H9 (cell line): Measurements from ENCODE around the gene SLC26A6. TPM values are rescaled to one million over a fixed set of nuclear protein-coding genes. Genes with fewer than 3 reads are reported as not detected.

Source experiments
- DNase-seq: peaks from one replicate; pipeline ENCODE4 v3.0.0-alpha.2; 2017
- H2AFZ ChIP-seq: one replicate; pipeline ENCODE4 v1.6.1; 2013; ENCODE audit warnings: mild to moderate bottlenecking, low read length, control low read depth, moderate library complexity
- H2AK5ac ChIP-seq: 2 replicates; pipeline ENCODE4 v1.6.1; 2013; ENCODE audit warnings: low read length, control low read depth, mixed read lengths; ENCODE audit not compliant: insufficient read length
- H2BK120ac ChIP-seq: one replicate; pipeline ENCODE4 v1.6.1; 2013; ENCODE audit warnings: low read depth, mild to moderate bottlenecking, low read length, control low read depth, inconsistent platforms; ENCODE audit not compliant: poor library complexity, severe bottlenecking
- H2BK12ac ChIP-seq: 2 replicates; pipeline ENCODE4 v1.6.1; 2013; ENCODE audit warnings: low read length, control low read depth, mixed read lengths, low read depth; ENCODE audit not compliant: insufficient read length
- H2BK15ac ChIP-seq: 2 replicates; pipeline ENCODE4 v1.6.1; 2013; ENCODE audit warnings: low read depth, low read length, control low read depth
- H2BK20ac ChIP-seq: one replicate; pipeline ENCODE4 v1.6.1; 2013; ENCODE audit warnings: low read depth, mild to moderate bottlenecking, low read length, control low read depth, inconsistent platforms; ENCODE audit not compliant: poor library complexity, severe bottlenecking
- H2BK5ac ChIP-seq: 2 replicates; pipeline ENCODE4 v1.6.1; 2013; ENCODE audit warnings: low read length, control low read depth, mixed read lengths; ENCODE audit not compliant: insufficient read length
- H3K14ac ChIP-seq: 2 replicates; pipeline ENCODE4 v1.6.1; 2013; ENCODE audit warnings: low read length, control low read depth; ENCODE audit not compliant: insufficient read depth
- H3K18ac ChIP-seq: 2 replicates; pipeline ENCODE4 v1.6.1; 2013; ENCODE audit warnings: low read depth, mild to moderate bottlenecking, mixed read lengths, low read length, control low read depth; ENCODE audit not compliant: insufficient read length
- H3K23ac ChIP-seq: 2 replicates; pipeline ENCODE4 v1.6.1; 2013; ENCODE audit warnings: low read length, control low read depth, mixed read lengths, low read depth; ENCODE audit not compliant: insufficient read length
- H3K23me2 ChIP-seq: 2 replicates; pipeline ENCODE4 v1.6.1; 2013; ENCODE audit warnings: low read depth, mild to moderate bottlenecking, mixed read lengths, low read length, control low read depth; ENCODE audit not compliant: insufficient read length, poor library complexity, severe bottlenecking
- H3K27ac ChIP-seq: 2 replicates; pipeline ENCODE4 v1.5.1; 2013; ENCODE audit warnings: low read length, control low read depth, mixed read lengths, low read depth; ENCODE audit not compliant: insufficient read length
- H3K27me3 ChIP-seq: 2 replicates; pipeline ENCODE4 v1.6.1; 2013; ENCODE audit warnings: low read length, control low read depth, inconsistent platforms; ENCODE audit not compliant: insufficient read depth
- H3K4ac ChIP-seq: 2 replicates; pipeline ENCODE4 v1.6.1; 2013; ENCODE audit warnings: low read depth, mild to moderate bottlenecking, control low read depth, inconsistent platforms, low read length, moderate library complexity
- H3K4me1 ChIP-seq: 2 replicates; pipeline ENCODE4 v1.6.1; 2013; ENCODE audit warnings: low read length, control low read depth, inconsistent platforms; ENCODE audit not compliant: insufficient read depth
- H3K4me2 ChIP-seq: 2 replicates; pipeline ENCODE4 v1.6.1; 2013; ENCODE audit warnings: low read length, control low read depth, mixed read lengths; ENCODE audit not compliant: insufficient read length, insufficient read depth
- H3K56ac ChIP-seq: 2 replicates; pipeline ENCODE4 v1.6.1; 2013; ENCODE audit warnings: low read depth, mild to moderate bottlenecking, mixed read lengths, low read length, control low read depth; ENCODE audit not compliant: insufficient read length
- H3K79me1 ChIP-seq: 2 replicates; pipeline ENCODE4 v1.6.1; 2013; ENCODE audit warnings: low read depth, mild to moderate bottlenecking, moderate library complexity, low read length, control low read depth, inconsistent platforms; ENCODE audit not compliant: insufficient read depth, poor library complexity, severe bottlenecking
- H3K79me2 ChIP-seq: 2 replicates; pipeline ENCODE4 v1.6.1; 2013; ENCODE audit warnings: low read length, control low read depth, inconsistent platforms; ENCODE audit not compliant: insufficient read depth
- H3K9ac ChIP-seq: 2 replicates; pipeline ENCODE4 v1.6.1; 2013; ENCODE audit warnings: low read length, control low read depth, mixed read lengths; ENCODE audit not compliant: insufficient read length; ENCODE audit errors: extremely low read depth
- H3K9me3 ChIP-seq: one replicate; pipeline ENCODE4 v1.6.1; 2013; ENCODE audit warnings: low read depth, low read length, inconsistent platforms; ENCODE audit not compliant: control insufficient read depth
- H3T11ph ChIP-seq: one replicate; pipeline ENCODE4 v1.6.1; 2013; ENCODE audit warnings: mild to moderate bottlenecking, low read length, control low read depth, inconsistent platforms
- H4K20me1 ChIP-seq: one replicate; pipeline ENCODE4 v1.6.1; 2013; ENCODE audit not compliant: control insufficient read depth, insufficient read length, insufficient read depth
- H4K5ac ChIP-seq: 2 replicates; pipeline ENCODE4 v1.6.1; 2013; ENCODE audit warnings: low read depth, mild to moderate bottlenecking, mixed read lengths, low read length, control low read depth; ENCODE audit not compliant: insufficient read length
- H4K8ac ChIP-seq: replicated peaks from 2 replicates; pipeline ENCODE4 v1.6.1; 2013; ENCODE audit warnings: low read length, control low read depth, mixed read lengths, low read depth; ENCODE audit not compliant: insufficient read length
- H4K91ac ChIP-seq: 2 replicates; pipeline ENCODE4 v1.6.1; 2013; ENCODE audit warnings: low read depth, mild to moderate bottlenecking, moderate library complexity, mixed read lengths, low read length, control low read depth; ENCODE audit not compliant: insufficient read length
- H3K27ac Mint-ChIP-seq, 3 experiments: 2 replicates in 2 of 3; 3 replicates in 1 of 3; pipeline ENCODE4 v1.8.0; 2020 to 2021; ENCODE audit warnings: mixed read lengths in 3 of 3, mild to moderate bottlenecking in 1 of 3, moderate library complexity in 1 of 3
- H3K27me3 Mint-ChIP-seq: 2 replicates; pipeline ENCODE4 v1.8.0; 2021; ENCODE audit warnings: low read depth, mild to moderate bottlenecking, moderate library complexity, mixed read lengths
- H3K36me3 Mint-ChIP-seq, 3 experiments: 2 replicates in 2 of 3; 3 replicates in 1 of 3; pipeline ENCODE4 v1.8.0; 2020 to 2021; ENCODE audit warnings: low read depth in 3 of 3, mixed read lengths in 3 of 3; ENCODE audit not compliant: insufficient read depth in 1 of 3
- H3K4me1 Mint-ChIP-seq, 2 experiments: 2 replicates each; pipeline ENCODE4 v1.8.0; 2020; ENCODE audit warnings: mixed read lengths in 2 of 2
- H3K4me3 Mint-ChIP-seq, 2 experiments: 2 replicates in 1 of 2; 3 replicates in 1 of 2; pipeline ENCODE4 v1.8.0; 2020 to 2021; ENCODE audit warnings: mild to moderate bottlenecking in 2 of 2, mixed read lengths in 2 of 2, moderate library complexity in 1 of 2
- H3K9me3 Mint-ChIP-seq, 2 experiments: 2 replicates in 1 of 2; 3 replicates in 1 of 2; pipeline ENCODE4 v1.8.0; 2020; ENCODE audit warnings: mild to moderate bottlenecking in 2 of 2, mixed read lengths in 2 of 2, moderate library complexity in 1 of 2
- WGBS: extraction: QIAGEN DNeasy Blood & Tissue Kit; methylation state at CpG from one replicate; pipeline ENCODE4 v1.1.7; 2013; ENCODE audit warnings: missing lambda C conversion rate, low lambda C conversion rate, mixed read lengths; ENCODE audit not compliant: insufficient read length; ENCODE audit errors: extremely low coverage; 5-methylcytosine and 5-hydroxymethylcytosine counted together
- total RNA-seq: library from RNA; stranded (reverse); gene quantifications from 2 replicates; pipeline ENCODE4 v1.2.1, GENCODE V29; 2021
- TF ChIP-seq, protein P1 (sequence below): fragments of 200-600 bp; sonication (generic); conservative IDR thresholded peaks from 3 replicates; pipeline ENCODE4 v1.8.0; 2021; ENCODE audit warnings: antibody characterized with exemption, mild to moderate bottlenecking

The SLC26A6 gene
- total RNA-seq, 1 experiment from 2014 or later: 61.3 TPM

DNA sequence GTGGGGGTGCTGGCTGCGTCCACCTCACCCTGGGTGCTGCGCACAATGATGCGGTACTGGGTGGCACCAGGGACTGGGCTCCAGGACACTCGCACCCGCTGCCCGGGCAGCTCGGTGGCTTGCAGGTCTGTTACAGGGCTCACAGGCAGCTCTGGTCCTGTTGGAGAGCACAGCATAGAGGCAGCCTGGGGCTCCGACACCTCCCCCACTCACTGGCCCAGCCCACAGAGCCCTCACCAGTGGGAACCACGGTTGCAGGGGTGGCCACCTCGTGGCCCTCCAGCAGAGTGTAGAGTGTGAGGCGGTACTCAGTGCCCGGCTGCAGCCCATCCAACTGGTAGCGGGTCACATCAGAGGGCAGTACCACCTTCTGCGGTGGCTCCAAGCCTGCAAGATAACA is 43.8 kb downstream of the SLC26A6 start:
- Histone ChIP-seq H3K4ac (no peak overlapping the region), H3K23me2 (no peaks in the 10 kb centered on the region), H3K9ac (no peak overlapping the region), H2BK120ac (no peak overlapping the region), H4K5ac (no peak overlapping the region), H2BK15ac (no peak overlapping the region), H2AFZ (no peak overlapping the region), H3K79me1 (no peaks in the 10 kb centered on the region), H3T11ph (no peak overlapping the region), H4K8ac (no peak overlapping the region), H3K79me2 (no peaks in the 10 kb centered on the region), H4K20me1 (no peaks in the 10 kb centered on the region), H2BK5ac (no peak overlapping the region), H3K9me3 (no peaks in the 10 kb centered on the region), H4K91ac (no peak overlapping the region), H2AK5ac (no peak overlapping the region), H2BK12ac (no peak overlapping the region), H3K18ac (no peak overlapping the region), H3K23ac (no peak overlapping the region), H3K27me3 (no peaks in the 10 kb centered on the region), H2BK20ac (no peak overlapping the region), H3K56ac (no peak overlapping the region), H3K4me2 (no peak overlapping the region), H3K4me1 (no peaks in the 10 kb centered on the region), H3K14ac (no peak overlapping the region; the same call in 1 of the 2 replicates), H3K27ac (no peak overlapping the region)
- H3K4me1 Mint-ChIP-seq: peaks cover 20 to 22% of the 10 kb centered on the region in 2 experiments
- peaks cover 4% of the 10 kb centered on the region; the same call in 1 of the 2 replicates for H3K27me3 Mint-ChIP-seq
- DNase-seq: no peak
- no peaks in the 10 kb centered on the region for H3K9me3 Mint-ChIP-seq
- peaks cover 0 to 4% (median 0%) of the 10 kb centered on the region in 3 experiments; a peak in 4 of 7 replicates for H3K36me3 Mint-ChIP-seq
- no peak overlapping the region for H3K4me3 Mint-ChIP-seq
- no peak overlapping the region for H3K27ac Mint-ChIP-seq
- WGBS: no CpG with 5 or more reads among the region's 14 CpGs
- TF ChIP-seq, protein P1, sequence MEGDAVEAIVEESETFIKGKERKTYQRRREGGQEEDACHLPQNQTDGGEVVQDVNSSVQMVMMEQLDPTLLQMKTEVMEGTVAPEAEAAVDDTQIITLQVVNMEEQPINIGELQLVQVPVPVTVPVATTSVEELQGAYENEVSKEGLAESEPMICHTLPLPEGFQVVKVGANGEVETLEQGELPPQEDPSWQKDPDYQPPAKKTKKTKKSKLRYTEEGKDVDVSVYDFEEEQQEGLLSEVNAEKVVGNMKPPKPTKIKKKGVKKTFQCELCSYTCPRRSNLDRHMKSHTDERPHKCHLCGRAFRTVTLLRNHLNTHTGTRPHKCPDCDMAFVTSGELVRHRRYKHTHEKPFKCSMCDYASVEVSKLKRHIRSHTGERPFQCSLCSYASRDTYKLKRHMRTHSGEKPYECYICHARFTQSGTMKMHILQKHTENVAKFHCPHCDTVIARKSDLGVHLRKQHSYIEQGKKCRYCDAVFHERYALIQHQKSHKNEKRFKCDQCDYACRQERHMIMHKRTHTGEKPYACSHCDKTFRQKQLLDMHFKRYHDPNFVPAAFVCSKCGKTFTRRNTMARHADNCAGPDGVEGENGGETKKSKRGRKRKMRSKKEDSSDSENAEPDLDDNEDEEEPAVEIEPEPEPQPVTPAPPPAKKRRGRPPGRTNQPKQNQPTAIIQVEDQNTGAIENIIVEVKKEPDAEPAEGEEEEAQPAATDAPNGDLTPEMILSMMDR: no peak
